Measurements from ENCODE around the gene KRT86.
A peak's percentile ranks its signal among the peaks of the same experiment; 100 is the strongest.
"Not testable (repeated sequence)": the region's sequence is repeated elsewhere in the genome, so short reads cannot be mapped to it uniquely, and the experiment has no call there.

Gene KRT86

GRCh38 chr12:52298677-52299190 is 24.3 kb downstream of the KRT86 start:
- Histone ChIP-seq H3K9ac (ENCODE audit: low read length) (no peak overlapping the region), H3K9me3 (ENCODE audit: control insufficient read depth, low read length) (no peaks in the 10 kb centered on the region), H3K4me1 (ENCODE audit: control insufficient read depth, insufficient read depth, low read length) (no peaks in the 10 kb centered on the region), H3K27me3 (ENCODE audit: control insufficient read depth, insufficient read depth, low read length) (peaks cover 8% of the 10 kb centered on the region), H3K36me3 (ENCODE audit: control insufficient read depth, insufficient read depth, low read length) (no peaks in the 10 kb centered on the region), H3K4me3 (ENCODE audit: low read length) (no peak overlapping the region)

- no peak overlapping the region for H3K9ac ChIP-seq (ENCODE audit: low read length)
- H3K27me3 ChIP-seq (ENCODE audit: control insufficient read depth, insufficient read depth, low read length), result peaks cover 8% of the 10 kb centered on the region
- H3K9me3 ChIP-seq (ENCODE audit: control insufficient read depth, low read length), result no peaks in the 10 kb centered on the region
- no peaks in the 10 kb centered on the region for H3K4me1 ChIP-seq (ENCODE audit: control insufficient read depth, insufficient read depth, low read length)
- H3K4me3 ChIP-seq (ENCODE audit: low read length), result no peak overlapping the region
- H3K36me3 ChIP-seq (ENCODE audit: control insufficient read depth, insufficient read depth, low read length), result no peaks in the 10 kb centered on the region
Observed at GRCh38 chr12:52300796-52301691, 26.6 kb downstream of the KRT86 start.

GRCh38 chr12:52301721-52302120 is 27.3 kb downstream of the KRT86 start:
- not testable (repeated sequence) for H3K27me3 ChIP-seq (ENCODE audit: control insufficient read depth, insufficient read depth, low read length); H3K36me3 ChIP-seq (ENCODE audit: control insufficient read depth, insufficient read depth, low read length); H3K4me3 ChIP-seq (ENCODE audit: low read length); H3K4me1 ChIP-seq (ENCODE audit: control insufficient read depth, insufficient read depth, low read length); H3K9ac ChIP-seq (ENCODE audit: low read length); H3K9me3 ChIP-seq (ENCODE audit: control insufficient read depth, low read length)

GRCh38 chr12:52302242-52302914 is 27.9 kb downstream of the KRT86 start:
- H3K36me3 ChIP-seq (ENCODE audit: control insufficient read depth, insufficient read depth, low read length); H3K4me1 ChIP-seq (ENCODE audit: control insufficient read depth, insufficient read depth, low read length); H3K4me3 ChIP-seq (ENCODE audit: low read length); H3K9ac ChIP-seq (ENCODE audit: low read length); H3K9me3 ChIP-seq (ENCODE audit: control insufficient read depth, low read length); H3K27me3 ChIP-seq (ENCODE audit: control insufficient read depth, insufficient read depth, low read length): not testable (repeated sequence)

GRCh38 chr12:52304941-52305411 is 30.5 kb downstream of the KRT86 start:
- Histone ChIP-seq H3K4me1 (ENCODE audit: control insufficient read depth, insufficient read depth, low read length) (peaks cover 12% of the 10 kb centered on the region), H3K27me3 (ENCODE audit: control insufficient read depth, insufficient read depth, low read length) (peaks cover 27% of the 10 kb centered on the region)
- not testable (repeated sequence) for H3K4me3 ChIP-seq (ENCODE audit: low read length); H3K9me3 ChIP-seq (ENCODE audit: control insufficient read depth, low read length); H3K9ac ChIP-seq (ENCODE audit: low read length); H3K36me3 ChIP-seq (ENCODE audit: control insufficient read depth, insufficient read depth, low read length)

GRCh38 chr12:52305921-52306705 is 31.7 kb downstream of the KRT86 start:
- H3K36me3 ChIP-seq (ENCODE audit: control insufficient read depth, insufficient read depth, low read length), result no peaks in the 10 kb centered on the region
- peaks cover 12% of the 10 kb centered on the region for H3K4me1 ChIP-seq (ENCODE audit: control insufficient read depth, insufficient read depth, low read length)
- no peak overlapping the region for H3K9ac ChIP-seq (ENCODE audit: low read length)
- H3K4me3 ChIP-seq (ENCODE audit: low read length), result no peak overlapping the region
- peaks cover 26% of the 10 kb centered on the region for H3K27me3 ChIP-seq (ENCODE audit: control insufficient read depth, insufficient read depth, low read length)
- no peaks in the 10 kb centered on the region for H3K9me3 ChIP-seq (ENCODE audit: control insufficient read depth, low read length)

- Histone ChIP-seq H3K9ac (ENCODE audit: low read length) (no peak overlapping the region), H3K4me3 (ENCODE audit: low read length) (no peak overlapping the region), H3K9me3 (ENCODE audit: control insufficient read depth, low read length) (no peaks in the 10 kb centered on the region), H3K36me3 (ENCODE audit: control insufficient read depth, insufficient read depth, low read length) (no peaks in the 10 kb centered on the region), H3K27me3 (ENCODE audit: control insufficient read depth, insufficient read depth, low read length) (peaks cover 26% of the 10 kb centered on the region), H3K4me1 (ENCODE audit: control insufficient read depth, insufficient read depth, low read length) (peaks cover 12% of the 10 kb centered on the region)
Observed at GRCh38 chr12:52306731-52307130, 32.3 kb downstream of the KRT86 start.

- Histone ChIP-seq H3K9me3 (ENCODE audit: control insufficient read depth, low read length) (no peaks in the 10 kb centered on the region), H3K4me3 (ENCODE audit: low read length) (peak overlapping the region; percentile 43), H3K9ac (ENCODE audit: low read length) (peak overlapping the region; percentile 52), H3K27me3 (ENCODE audit: control insufficient read depth, insufficient read depth, low read length) (peaks cover 26% of the 10 kb centered on the region), H3K4me1 (ENCODE audit: control insufficient read depth, insufficient read depth, low read length) (peaks cover 12% of the 10 kb centered on the region), H3K36me3 (ENCODE audit: control insufficient read depth, insufficient read depth, low read length) (no peaks in the 10 kb centered on the region)
Observed at GRCh38 chr12:52307836-52308805, 33.7 kb downstream of the KRT86 start.

- peaks cover 12% of the 10 kb centered on the region for H3K4me1 ChIP-seq (ENCODE audit: control insufficient read depth, insufficient read depth, low read length)
- H3K27me3 ChIP-seq (ENCODE audit: control insufficient read depth, insufficient read depth, low read length), result peaks cover 30% of the 10 kb centered on the region
- no peak overlapping the region for H3K4me3 ChIP-seq (ENCODE audit: low read length)
- no peaks in the 10 kb centered on the region for H3K36me3 ChIP-seq (ENCODE audit: control insufficient read depth, insufficient read depth, low read length)
- no peaks in the 10 kb centered on the region for H3K9me3 ChIP-seq (ENCODE audit: control insufficient read depth, low read length)
- peak overlapping the region; percentile 52 for H3K9ac ChIP-seq (ENCODE audit: low read length)
Observed at GRCh38 chr12:52308806-52309425, 34.5 kb downstream of the KRT86 start.

GRCh38 chr12:52310622-52311284 is 36.3 kb downstream of the KRT86 start:
- Histone ChIP-seq H3K27me3 (ENCODE audit: control insufficient read depth, insufficient read depth, low read length) (peaks cover 30% of the 10 kb centered on the region), H3K9ac (ENCODE audit: low read length) (no peak overlapping the region), H3K36me3 (ENCODE audit: control insufficient read depth, insufficient read depth, low read length) (no peaks in the 10 kb centered on the region), H3K4me3 (ENCODE audit: low read length) (no peak overlapping the region), H3K4me1 (ENCODE audit: control insufficient read depth, insufficient read depth, low read length) (peaks cover 12% of the 10 kb centered on the region), H3K9me3 (ENCODE audit: control insufficient read depth, low read length) (no peaks in the 10 kb centered on the region)

Measured in mucosa of stomach (tissue), 1 donor.